Brain microvascular endothelial cell (primary cell): ENCODE measurements around the gene ELP2.

Source experiments
- DNase-seq: peaks from one replicate; pipeline ENCODE4 v3.0.0-alpha.2; 2020
- H3K27ac ChIP-seq: fragments of 250-450 bp; sonication (Bioruptor Pico); 2 replicates; pipeline ENCODE4 v1.5.1; 2020; ENCODE audit warnings: mild to moderate bottlenecking, moderate library complexity
- H3K27me3 ChIP-seq: fragments of 250-450 bp; sonication (Bioruptor Pico); replicated peaks from 2 replicates; pipeline ENCODE4 v1.5.1; 2020; ENCODE audit warnings: mild to moderate bottlenecking
- H3K36me3 ChIP-seq: fragments of 250-450 bp; sonication (Bioruptor Pico); replicated peaks from 2 replicates; pipeline ENCODE4 v1.5.1; 2020; ENCODE audit warnings: mild to moderate bottlenecking
- H3K4me3 ChIP-seq: 2 replicates; pipeline ENCODE4 v1.5.1; 2011; ENCODE audit warnings: low read depth, mild to moderate bottlenecking, control low read depth, low read length, moderate library complexity
- CTCF ChIP-seq: IDR thresholded peaks from 2 replicates; pipeline ENCODE4 v1.5.1; 2011; ENCODE audit warnings: low read depth, mild to moderate bottlenecking, moderate library complexity, low read length, control low read depth, inconsistent platforms; ENCODE audit errors: missing control alignments
- in situ Hi-C: cut with HindIII; loops from 2 replicates; pipeline ENCODE4 v1.10.0; 2017; ENCODE audit warnings: low sequenced_read_pairs, low pct_ligation_motif_present

ELP2 gene

GRCh38 chr18:36229188-36229587 is 99.5 kb downstream of the ELP2 start:
- TF ChIP-seq CTCF = no peak
- Histone ChIP-seq H3K27me3 (no peaks in the 10 kb centered on the region), H3K27ac (no peak overlapping the region), H3K36me3 (no peaks in the 10 kb centered on the region), H3K4me3 (no peak overlapping the region)
- DNase-seq = no peak
- in situ Hi-C loops = no loop called here
